CD4-positive, alpha-beta T cell treated with Interleukin-15 for 1 hour (primary cell): ENCODE measurements around the gene CSRP1.
A peak's percentile ranks its signal among the peaks of the same experiment; 100 is the strongest.

ENCODE experiments used
- DNase-seq: peaks from one replicate; pipeline ENCODE4 v3.0.0-alpha.2; 2020

CSRP1 gene

GRCh38 chr1:201450721-201451291 is 56.1 kb downstream of the CSRP1 start:
- DNase-seq, result no peak

GRCh38 chr1:201448990-201449389 is 57.9 kb downstream of the CSRP1 start:
- DNase-seq, result no peak

- peak; percentile 39 for DNase-seq
These were observed 58.7 kb downstream of the CSRP1 start for GRCh38 chr1:201447903-201448871.

GRCh38 chr1:201445310-201445709 is 61.6 kb downstream of the CSRP1 start:
- no peak for DNase-seq

- DNase-seq, result no peak
These were observed 62.1 kb downstream of the CSRP1 start for GRCh38 chr1:201444792-201445191.

- DNase-seq, result no peak
These were observed 63.2 kb downstream of the CSRP1 start for GRCh38 chr1:201443747-201444146.

- no peak for DNase-seq
These were observed 70.0 kb downstream of the CSRP1 start for GRCh38 chr1:201436969-201437368.

GRCh38 chr1:201436393-201436792 is 70.5 kb downstream of the CSRP1 start:
- no peak for DNase-seq

- no peak for DNase-seq
These were observed 72.7 kb downstream of the CSRP1 start for GRCh38 chr1:201434266-201434665.

GRCh38 chr1:201433609-201434008 is 73.3 kb downstream of the CSRP1 start:
- no peak for DNase-seq
